Stomach (tissue), 4 donors: ENCODE results near the gene ACVR1.
"Not testable (repeated sequence)": the region's sequence is repeated elsewhere in the genome, so short reads cannot be mapped to it uniquely, and the experiment has no call there.

ENCODE experiments used
- CTCF ChIP-seq, 7 experiments: fragments of 450-650 bp in 4 of 7; fragments of 200-600 bp in 3 of 7; sonication (generic) in 3 of 7; IDR thresholded peaks; one replicate each; pipeline ENCODE4 v1.5.1; 2016 to 2019; ENCODE audit warnings: antibody characterized with exemption in 7 of 7, control low read depth in 2 of 7, mild to moderate bottlenecking in 1 of 7
- EP300 ChIP-seq: sonication (generic); formaldehyde crosslinking; IDR thresholded peaks from one replicate; pipeline ENCODE4 v1.6.1; 2017; ENCODE audit warnings: antibody characterized with exemption
- POLR2A ChIP-seq, 4 donors: fragments of 450-650 bp; IDR thresholded peaks; one replicate each; pipeline ENCODE4 v1.6.1; 2016; ENCODE audit warnings: antibody characterized with exemption in 4 of 4, control low read depth in 2 of 4, mild to moderate bottlenecking in 1 of 4, moderate library complexity in 1 of 4

GRCh38 chr2:157756447-157756846 is 119.7 kb downstream of the ACVR1 start:
- not testable (repeated sequence) for TF ChIP-seq EP300; CTCF (IDR thresholded peaks at IDR 0.05); POLR2A (IDR thresholded peaks at IDR 0.05)
